GM21786 (cell line): ENCODE data around the gene OBSL1.
A peak's percentile ranks its signal among the peaks of the same experiment; 100 is the strongest.

ENCODE experiments used
- ATAC-seq: cut with Tn5 transposase; IDR thresholded peaks from one replicate; pipeline ENCODE4 v1.9.1; 2021; ENCODE audit not compliant: unreplicated experiment

OBSL1 gene

DNA sequence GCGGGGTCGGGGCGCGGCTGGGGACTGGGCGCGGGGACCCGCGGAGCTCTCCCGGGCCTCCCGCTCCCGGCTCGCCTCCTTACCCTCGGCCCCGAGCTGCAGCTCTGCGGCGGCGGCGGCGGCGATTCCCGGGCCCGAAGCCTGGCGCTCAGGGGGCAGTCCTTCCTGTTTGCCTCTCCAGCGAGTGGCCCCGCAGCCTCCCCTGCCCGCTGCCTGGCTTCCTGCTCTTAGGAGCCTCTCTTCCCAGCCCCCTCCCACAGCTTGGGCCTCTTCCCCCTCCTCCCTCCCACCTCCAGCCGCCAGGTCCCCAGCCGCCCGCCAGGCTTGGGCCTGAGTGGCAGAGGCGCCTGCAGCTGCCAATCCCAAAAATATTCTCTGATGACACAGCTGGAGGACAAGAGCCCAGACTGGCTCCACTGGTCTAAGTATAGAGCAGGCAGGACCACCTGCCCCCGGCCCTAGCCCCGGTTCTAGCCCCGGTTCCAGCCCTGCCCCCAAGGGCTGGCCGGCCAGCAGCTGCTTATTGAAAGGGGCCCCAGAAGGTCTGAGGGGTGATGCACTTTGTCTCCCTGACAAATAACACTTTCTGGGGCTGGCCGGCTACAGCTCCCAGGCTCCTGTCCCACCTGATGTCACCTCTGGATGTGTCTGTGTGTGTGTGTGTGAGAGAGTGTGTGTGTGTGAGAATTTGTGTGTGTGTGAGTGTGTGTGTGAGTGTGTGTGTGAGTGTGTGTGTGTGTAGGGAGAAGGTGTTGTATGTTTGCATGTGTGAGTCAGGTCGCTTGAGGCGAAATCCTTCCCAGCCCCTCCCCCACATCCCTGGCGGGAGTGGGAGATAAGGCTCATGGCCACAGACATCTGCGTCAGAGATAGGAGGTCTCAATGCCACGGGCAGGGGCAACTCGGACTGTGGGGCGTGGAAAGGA lies at the start of gene OBSL1:
OBSL1 (minus strand) TSS at position 229 of the 926 bp plus-strand sequence. CDS start 307 bp downstream, outside the sequence.
- ATAC-seq, result no peak

DNA sequence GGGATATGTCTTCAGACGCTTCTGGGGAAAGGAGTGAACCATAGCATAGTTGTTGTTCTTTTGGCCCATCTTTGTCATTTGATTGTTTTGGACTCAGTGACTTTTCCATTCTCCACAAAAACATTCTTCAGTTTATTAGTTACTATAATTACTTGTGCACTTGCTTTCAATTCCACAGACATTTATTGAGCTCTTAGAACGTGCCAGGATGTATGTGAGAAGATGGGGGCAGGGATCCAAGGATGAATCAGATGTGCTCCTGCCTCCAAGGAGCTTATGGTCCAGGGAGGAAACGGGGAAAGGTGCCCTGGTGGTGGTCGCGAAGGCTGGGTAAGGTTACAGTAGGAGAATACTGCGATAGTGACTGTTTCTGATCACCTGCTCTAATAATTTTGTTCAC lies 49.2 kb upstream of the OBSL1 start:
- no peak for ATAC-seq

GRCh38 chr2:219619235-219619634 lies 47.9 kb upstream of the OBSL1 start:
- ATAC-seq, result no peak

GRCh38 chr2:219618733-219619122 lies 47.4 kb upstream of the OBSL1 start:
- ATAC-seq, result no peak

DNA sequence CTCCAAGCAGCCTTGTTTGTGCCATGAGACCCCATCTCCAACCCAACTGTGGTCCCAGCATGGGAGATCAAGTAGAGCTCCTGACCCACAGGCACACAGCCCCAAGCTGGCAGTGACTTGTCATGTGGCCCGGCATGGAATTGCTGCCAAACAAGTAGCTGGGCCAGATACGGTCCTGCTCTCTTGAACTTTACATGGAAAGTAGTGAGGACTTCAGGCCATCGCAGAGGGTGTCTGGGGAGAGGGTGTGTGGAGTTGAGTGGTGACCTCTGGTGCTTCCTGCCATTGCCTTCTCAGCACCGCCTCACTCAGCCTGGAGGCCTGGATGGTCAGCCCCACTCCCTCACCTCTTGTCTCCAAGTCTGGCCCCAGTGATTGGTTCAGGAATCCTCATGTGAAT lies 45.2 kb upstream of the OBSL1 start:
- ATAC-seq, result no peak

GRCh38 chr2:219615894-219616293 lies 44.6 kb upstream of the OBSL1 start:
- ATAC-seq, result no peak

DNA sequence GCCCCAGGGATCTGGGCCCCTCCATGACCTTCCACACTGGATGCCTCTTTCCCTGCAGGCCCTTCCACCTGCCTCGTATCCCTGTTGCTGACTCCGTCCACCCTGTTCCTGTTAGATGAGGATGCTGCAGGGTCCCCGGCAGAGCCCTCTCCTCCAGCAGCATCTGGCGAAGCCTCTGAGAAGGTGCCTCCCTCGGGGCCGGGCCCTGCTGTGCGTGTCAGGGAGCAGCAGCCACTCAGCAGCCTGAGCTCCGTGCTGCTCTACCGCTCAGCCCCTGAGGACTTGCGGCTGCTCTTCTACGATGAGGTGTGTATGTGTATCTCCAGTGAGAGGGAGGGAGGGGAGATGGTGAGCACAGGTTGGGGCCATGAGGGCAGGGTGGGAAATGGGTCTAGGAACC lies 43.7 kb upstream of the OBSL1 start:
- no peak for ATAC-seq

- ATAC-seq, result no peak
These were observed 42.9 kb upstream of the OBSL1 start for GRCh38 chr2:219614076-219614860.

- no peak for ATAC-seq
These were observed 42.2 kb upstream of the OBSL1 start for GRCh38 chr2:219613461-219614070.

DNA sequence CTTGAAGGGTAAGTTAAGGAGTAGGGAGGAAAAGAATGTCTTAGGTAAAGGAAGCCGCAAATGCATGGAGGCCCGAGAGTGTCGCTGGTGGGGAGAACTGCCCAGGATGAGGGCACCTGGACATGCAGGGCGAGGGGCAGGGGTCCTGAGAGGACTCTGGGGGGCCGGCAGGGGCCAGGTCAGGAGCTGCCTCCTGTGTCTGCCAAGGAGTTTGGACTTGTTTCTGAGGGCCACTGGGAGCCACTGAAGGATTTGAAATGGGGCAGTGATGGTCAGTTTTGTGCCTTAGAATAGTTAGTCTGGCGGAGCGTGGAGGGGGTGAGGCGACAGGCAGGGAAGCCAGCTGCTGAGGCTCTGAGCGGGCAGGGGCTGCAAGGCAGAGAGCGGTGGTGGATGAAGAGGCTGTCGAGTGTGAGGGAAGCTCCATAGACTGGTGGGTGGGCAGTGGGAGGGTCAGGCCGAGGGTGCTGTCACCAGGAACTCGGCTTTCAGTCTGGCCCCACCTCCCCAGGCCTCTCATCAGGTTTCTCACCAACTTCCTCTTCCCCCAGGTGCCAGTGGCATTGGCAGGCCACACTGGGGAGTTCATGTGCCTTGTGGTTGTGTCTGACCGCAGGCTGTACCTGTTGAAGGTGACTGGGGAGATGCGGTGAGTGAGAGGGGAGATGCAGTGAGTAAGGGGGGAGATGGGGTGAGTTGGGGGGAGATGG lies 41.4 kb upstream of the OBSL1 start:
- peak; percentile 44 for ATAC-seq

GRCh38 chr2:219611866-219612576 lies 40.7 kb upstream of the OBSL1 start:
- ATAC-seq, result no peak

DNA sequence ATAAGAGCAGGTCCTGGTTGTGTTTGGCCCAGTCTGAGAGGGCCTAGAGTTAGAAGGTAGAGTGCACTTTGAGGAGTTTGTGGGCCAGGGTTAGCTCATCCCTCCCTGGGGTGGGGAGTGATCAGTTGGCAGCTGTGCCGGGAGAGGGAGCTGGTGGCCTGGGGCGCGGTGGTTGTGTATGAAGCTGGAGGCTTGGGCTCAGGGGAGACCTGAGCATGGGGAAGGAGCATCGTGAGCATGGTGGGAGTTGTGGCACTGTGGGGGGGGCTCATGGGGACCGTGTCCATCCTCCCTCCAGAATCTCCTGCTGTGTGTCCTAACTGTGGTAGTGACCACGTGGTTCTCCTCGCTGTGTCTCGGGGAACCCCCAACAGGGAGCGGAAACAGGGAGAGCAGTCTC lies 40.0 kb upstream of the OBSL1 start:
- ATAC-seq, result no peak

DNA sequence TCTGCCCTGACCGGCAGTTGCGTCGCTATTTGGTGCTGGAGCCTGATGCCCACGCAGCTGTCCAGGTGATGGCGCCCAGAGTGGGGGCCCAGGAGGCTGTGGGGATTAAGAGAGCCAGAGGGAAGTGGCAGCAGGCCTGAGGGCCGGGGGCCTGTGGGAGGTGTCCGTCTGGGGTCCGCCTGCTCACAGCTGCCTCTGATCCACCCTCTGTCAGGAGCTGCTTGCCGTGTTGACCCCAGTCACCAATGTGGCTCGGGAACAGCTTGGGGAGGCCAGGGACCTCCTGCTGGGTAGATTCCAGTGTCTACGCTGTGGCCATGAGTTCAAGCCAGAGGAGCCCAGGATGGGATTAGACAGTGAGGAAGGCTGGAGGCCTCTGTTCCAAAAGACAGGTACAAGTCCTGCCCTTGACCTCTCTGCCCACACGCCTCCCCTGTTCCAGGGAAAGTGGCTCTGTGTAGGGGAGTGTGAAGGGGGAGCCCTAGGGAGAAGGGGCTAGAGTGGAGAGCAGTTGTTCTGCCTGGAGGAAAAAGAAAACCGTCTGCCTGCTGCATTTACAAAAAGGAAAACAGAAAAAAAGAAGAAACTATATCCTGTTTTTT lies 37.9 kb upstream of the OBSL1 start:
- ATAC-seq, result no peak

- no peak for ATAC-seq
These were observed 37.1 kb upstream of the OBSL1 start for GRCh38 chr2:219608399-219608964.

GRCh38 chr2:219607931-219608330 lies 36.6 kb upstream of the OBSL1 start:
- ATAC-seq, result no peak

DNA sequence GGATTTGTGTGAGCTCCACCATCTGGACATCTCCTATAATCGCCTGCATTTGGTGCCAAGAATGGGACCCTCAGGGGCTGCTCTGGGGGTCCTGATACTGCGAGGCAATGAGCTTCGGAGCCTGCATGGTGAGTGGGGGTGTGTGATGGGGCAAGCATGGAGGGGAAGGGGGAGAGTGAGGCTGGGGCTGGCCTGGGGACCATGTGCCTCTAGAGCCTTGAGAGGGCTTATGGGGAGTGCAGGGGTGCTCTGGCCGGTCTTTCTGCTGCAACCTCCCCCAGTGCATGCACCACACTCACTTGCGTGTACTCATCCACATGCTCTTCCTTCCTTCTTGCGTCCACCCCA lies 34.2 kb upstream of the OBSL1 start:
- no peak for ATAC-seq

GRCh38 chr2:219603771-219604170 lies 32.4 kb upstream of the OBSL1 start:
- no peak for ATAC-seq

DNA sequence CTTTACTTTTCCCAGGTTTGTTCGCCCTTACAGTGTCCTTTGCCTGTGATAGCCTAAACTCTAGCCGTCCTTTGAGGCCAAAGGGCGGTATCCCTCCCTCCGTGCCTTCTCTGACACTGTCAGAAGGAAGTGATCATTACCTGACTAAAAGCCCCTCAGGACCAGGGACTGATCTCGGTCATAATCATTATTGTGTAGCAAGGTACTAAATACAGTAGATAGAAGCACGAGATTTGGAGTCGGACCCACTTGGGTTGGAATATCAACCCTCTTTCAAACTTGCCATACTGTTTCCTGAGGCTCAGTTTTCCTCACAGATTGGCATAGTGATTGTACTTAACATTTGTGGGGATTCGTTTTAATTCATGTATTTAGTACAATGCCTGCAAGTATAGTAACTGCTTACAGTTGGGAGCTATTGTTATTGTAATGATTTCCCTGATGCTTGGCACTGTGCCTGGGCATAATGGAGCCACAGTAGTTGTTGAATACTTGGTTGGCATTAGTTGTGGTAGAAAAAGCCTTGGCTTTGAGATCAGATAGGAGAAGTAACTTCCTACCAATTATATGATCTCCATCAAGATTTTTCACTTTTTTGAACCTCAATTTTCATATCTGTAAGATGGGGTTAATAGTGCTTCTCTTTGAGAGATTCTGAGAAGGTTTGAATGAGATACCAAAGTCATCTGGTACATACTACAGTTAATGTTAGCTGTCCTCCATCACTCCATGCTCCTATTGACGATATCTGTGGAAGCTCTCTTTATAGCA lies 27.2 kb upstream of the OBSL1 start:
- no peak for ATAC-seq
